Measurements from ENCODE around the gene MYD88. TPM values are rescaled to one million over a fixed set of nuclear protein-coding genes. Genes with fewer than 3 reads are reported as not detected.

Gene MYD88
- total and polyA plus RNA-seq, 7 experiments from 2014 or later: 35.2 to 108 (median 52.8) TPM

DNA sequence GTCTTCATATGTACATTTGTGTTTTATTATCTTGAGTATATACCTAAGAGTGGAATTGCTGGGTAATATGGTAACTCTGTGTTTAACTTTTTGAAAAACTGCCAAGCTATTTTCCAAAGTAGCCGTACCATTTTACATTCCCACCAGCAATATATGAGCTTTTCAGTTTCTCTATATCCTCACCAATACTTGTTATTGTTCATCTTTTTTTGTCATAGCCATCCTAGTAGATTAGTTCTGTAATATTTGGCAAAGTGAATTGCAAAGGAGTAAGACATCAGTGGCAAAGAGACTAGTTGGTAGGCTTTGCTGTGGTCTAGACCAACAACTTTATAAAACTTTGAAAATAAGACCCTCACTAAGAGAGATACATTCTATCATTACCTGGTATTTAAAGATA, 48.3 kb downstream of the MYD88 start:
- no peak overlapping the region for H3K27ac Mint-ChIP-seq
- intact Hi-C loops (cut with micrococcal nuclease): loop anchor here in 1 of 2 donors (5.0 kb wide), 1 partner anchor 56 kb away; no protein-coding TSS in a partner anchor
- Histone ChIP-seq H3K36me3 (ENCODE audit: control insufficient read depth in 2 of 3, insufficient read depth in 3 of 3, low read length in 3 of 3) (peaks cover 0 to 11% (median 8%) of the 10 kb centered on the region in 3 experiments), H3K27me3 (ENCODE audit: control insufficient read depth in 2 of 2, insufficient read depth in 2 of 2, low read length in 2 of 2) (no peaks in the 10 kb centered on the region), H3K9me3 (ENCODE audit: control insufficient read depth in 2 of 3, low read length in 3 of 3) (no peaks in the 10 kb centered on the region), H3K4me1 (ENCODE audit: control insufficient read depth in 2 of 2, insufficient read depth in 2 of 2, low read length in 2 of 2) (no peaks in the 10 kb centered on the region), H3K27ac (ENCODE audit: low read depth, low read length) (no peak overlapping the region), H3K4me3 (ENCODE audit: low read length) (no peak overlapping the region)
- DNase-seq (no peak), ATAC-seq (no peak)
- H3K36me3 Mint-ChIP-seq: peaks cover 6 to 45% (median 31%) of the 10 kb centered on the region in 5 donors
- no peak overlapping the region for H3K4me3 Mint-ChIP-seq
- H3K9me3 Mint-ChIP-seq: peaks cover 0 to 5% (median 0%) of the 10 kb centered on the region in 11 donors
- H3K4me1 Mint-ChIP-seq: peaks cover 5 to 17% (median 9%) of the 10 kb centered on the region in 7 donors
- no peaks in the 10 kb centered on the region for H3K27me3 Mint-ChIP-seq
- ChIA-PET CTCF (no interaction called here), POLR2A (no interaction called here)

DNA sequence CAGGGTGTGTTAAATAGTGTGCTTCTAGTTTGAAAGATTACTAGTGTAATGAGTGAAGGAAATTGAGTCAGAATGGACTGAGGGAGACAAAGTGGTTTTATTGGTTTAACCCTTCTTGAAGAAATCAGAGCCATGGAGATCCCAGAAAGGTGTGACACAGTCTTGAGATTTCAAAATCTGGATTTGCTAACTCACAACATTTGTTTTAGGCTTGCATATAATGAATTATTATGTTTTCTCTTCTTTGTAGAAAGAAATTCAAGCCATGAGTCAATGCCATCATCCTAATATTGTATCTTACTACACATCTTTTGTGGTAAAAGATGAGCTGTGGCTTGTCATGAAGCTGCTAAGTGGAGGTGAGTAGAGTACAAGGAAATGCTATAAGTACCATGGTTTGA, 52.0 kb downstream of the MYD88 start:
- no peak overlapping the region for H3K27ac Mint-ChIP-seq
- no peak for ATAC-seq
- peaks cover 3 to 49% (median 39%) of the 10 kb centered on the region in 5 donors for H3K36me3 Mint-ChIP-seq
- H3K27me3 Mint-ChIP-seq: no peaks in the 10 kb centered on the region
- H3K4me1 Mint-ChIP-seq: peaks cover 0 to 10% (median 3%) of the 10 kb centered on the region in 7 donors
- POLR2A ChIA-PET: no interaction called here
- DNase-seq: no peak
- Histone ChIP-seq H3K27ac (ENCODE audit: low read depth, low read length) (no peak overlapping the region), H3K27me3 (ENCODE audit: control insufficient read depth in 2 of 2, insufficient read depth in 2 of 2, low read length in 2 of 2) (no peaks in the 10 kb centered on the region), H3K4me1 (ENCODE audit: control insufficient read depth in 2 of 2, insufficient read depth in 2 of 2, low read length in 2 of 2) (no peaks in the 10 kb centered on the region), H3K36me3 (ENCODE audit: control insufficient read depth in 2 of 3, insufficient read depth in 3 of 3, low read length in 3 of 3) (peaks cover 0 to 19% (median 14%) of the 10 kb centered on the region in 3 experiments), H3K4me3 (ENCODE audit: low read length) (no peak overlapping the region), H3K9me3 (ENCODE audit: control insufficient read depth in 2 of 3, low read length in 3 of 3) (no peaks in the 10 kb centered on the region)
- intact Hi-C loops (cut with micrococcal nuclease): no loop called here
- H3K4me3 Mint-ChIP-seq: no peak overlapping the region
- peaks cover 0 to 5% (median 0%) of the 10 kb centered on the region in 11 donors for H3K9me3 Mint-ChIP-seq
- CTCF ChIA-PET: interaction anchor here (0.6 kb wide), 1 partner anchor 209 kb away, joined by 4 read pairs; no protein-coding TSS in a partner anchor

Other genes with a start within 250 kb of the MYD88 start
- 10 to 100 TPM; 22.4 to 43.3 (median 29.5) TPM for gene VILL, start 147.9 kb upstream of the MYD88 start, total RNA-seq
- gene VILL, start 147.9 kb upstream of the MYD88 start, polyA plus RNA-seq: 10 to 100 TPM; 15.7 to 28.9 TPM
- gene PLCD1, start 109.0 kb upstream of the MYD88 start, total RNA-seq: 10 to 100 TPM; 18.4 to 44.0 (median 41.3) TPM
- 10 to 100 TPM; 13.1 to 26.3 TPM for gene PLCD1, start 109.0 kb upstream of the MYD88 start, polyA plus RNA-seq
- 1 to 10 TPM; 1.5 to 9.4 (median 7.5) TPM for gene DLEC1, start 99.5 kb upstream of the MYD88 start, total RNA-seq
- gene DLEC1, start 99.5 kb upstream of the MYD88 start, polyA plus RNA-seq: under 1 TPM; 0.41 to 0.73 TPM
- gene ACAA1, start 1.5 kb upstream of the MYD88 start, total RNA-seq: 100 to 1,000 TPM in 1 of 5 experiments, 10 to 100 TPM in 4; 88.1 to 129 (median 91.0) TPM
- 10 to 100 TPM; 64.4 to 65.9 TPM for gene ACAA1, start 1.5 kb upstream of the MYD88 start, polyA plus RNA-seq
- gene OXSR1, start 26.9 kb downstream of the MYD88 start, total RNA-seq: 10 to 100 TPM; 35.0 to 59.7 (median 38.8) TPM
- 10 to 100 TPM; 12.3 to 14.4 TPM for gene OXSR1, start 26.9 kb downstream of the MYD88 start, polyA plus RNA-seq
- gene SLC22A13, start 127.2 kb downstream of the MYD88 start, total RNA-seq: 1 to 10 TPM in 1 of 5 experiments, under 1 TPM in 4; 0.53 to 1.9 (median 0.62) TPM
- not detected for gene SLC22A13, start 127.2 kb downstream of the MYD88 start, polyA plus RNA-seq
- under 1 TPM in 1 of 5 experiments, not detected in 4; 0.15 TPM for gene SLC22A14, start 143.6 kb downstream of the MYD88 start, total RNA-seq
- gene SLC22A14, start 143.6 kb downstream of the MYD88 start, polyA plus RNA-seq: not detected
- gene XYLB, start 208.1 kb downstream of the MYD88 start, total RNA-seq: 1 to 10 TPM in 4 of 5 experiments, under 1 TPM in 1; 1.00 to 6.7 (median 2.1) TPM
- 1 to 10 TPM in 1 of 2 donors, under 1 TPM in 1; 0.37 to 1.4 TPM for gene XYLB, start 208.1 kb downstream of the MYD88 start, polyA plus RNA-seq